CD4-positive, CD25-positive, alpha-beta regulatory T cell (primary cell): ENCODE measurements around the gene TOMM34. TPM values are rescaled to one million over a fixed set of nuclear protein-coding genes. Genes with fewer than 3 reads are reported as not detected.
A peak's percentile ranks its signal among the peaks of the same experiment; 100 is the strongest.

Experiments used
- ATAC-seq, 2 donors: fragments of 150-1000 bp; cut with Tn5 transposase; one replicate each; pipeline ENCODE4 v1.10.0; 2021; ENCODE audit warnings: low read depth in 2 of 2, moderate number of reproducible peaks in 2 of 2, moderate library complexity in 1 of 2
- DNase-seq, 3 donors: peaks; one replicate each; pipeline versions ENCODE4 v3.0.0 to v3.0.0-alpha.2; 2012 to 2022; ENCODE audit warnings: mixed read lengths in 1 of 3
- H3K27ac ChIP-seq: one replicate; pipeline ENCODE4 v1.7.0; 2013; ENCODE audit warnings: mild to moderate bottlenecking, low read length; ENCODE audit not compliant: insufficient read depth, poor library complexity, severe bottlenecking
- H3K27me3 ChIP-seq: one replicate; pipeline ENCODE4 v1.7.0; 2013; ENCODE audit warnings: low read length; ENCODE audit not compliant: control insufficient read depth, insufficient read depth
- H3K36me3 ChIP-seq: one replicate; pipeline ENCODE4 v1.7.0; 2013; ENCODE audit warnings: mild to moderate bottlenecking, low read length, moderate library complexity; ENCODE audit not compliant: control insufficient read depth, insufficient read depth
- H3K4me1 ChIP-seq: 2 replicates; pipeline ENCODE4 v1.7.0; 2013; ENCODE audit warnings: mild to moderate bottlenecking, low read length; ENCODE audit not compliant: insufficient read depth, control insufficient read depth, poor library complexity, severe bottlenecking
- H3K4me3 ChIP-seq: one replicate; pipeline ENCODE4 v1.7.0; 2013; ENCODE audit warnings: low read depth, mild to moderate bottlenecking, low read length, moderate library complexity
- H3K9me3 ChIP-seq, 2 experiments: 1 replicate in 1 of 2; 2 replicates in 1 of 2; pipeline ENCODE4 v1.7.0; 2013; ENCODE audit warnings: low read length in 2 of 2, mild to moderate bottlenecking in 1 of 2, moderate library complexity in 1 of 2; ENCODE audit not compliant: control insufficient read depth in 2 of 2
- H3K27ac Mint-ChIP-seq, 3 donors: one replicate each; pipeline ENCODE4 v1.8.0; 2020 to 2022; ENCODE audit warnings: mild to moderate bottlenecking in 3 of 3, mixed read lengths in 3 of 3, moderate library complexity in 2 of 3
- H3K27me3 Mint-ChIP-seq: one replicate; pipeline ENCODE4 v1.8.0; 2022; ENCODE audit warnings: mild to moderate bottlenecking, mixed read lengths
- H3K36me3 Mint-ChIP-seq: one replicate; pipeline ENCODE4 v1.8.0; 2020; ENCODE audit warnings: mixed read lengths
- H3K4me1 Mint-ChIP-seq, 4 donors: one replicate each; pipeline ENCODE4 v1.8.0; 2020 to 2022; ENCODE audit warnings: mixed read lengths in 4 of 4, mild to moderate bottlenecking in 1 of 4
- H3K4me3 Mint-ChIP-seq, 4 donors: one replicate each; pipeline ENCODE4 v1.8.0; 2020 to 2022; ENCODE audit warnings: mild to moderate bottlenecking in 4 of 4, mixed read lengths in 4 of 4, moderate library complexity in 3 of 4
- H3K9me3 Mint-ChIP-seq, 7 donors: one replicate each; pipeline ENCODE4 v1.8.0; 2020 to 2022; ENCODE audit warnings: mixed read lengths in 7 of 7, mild to moderate bottlenecking in 3 of 7, moderate library complexity in 2 of 7
- polyA plus RNA-seq, 4 donors: library from polyadenylated mRNA; unstranded; fragments of 300-500 nt; fragmentation: Illumina TruSeq; gene quantifications; one replicate each; pipeline ENCODE4 v1.2.3, GENCODE V29; 2021
- total RNA-seq: library from RNA; stranded (reverse); gene quantifications from one replicate; pipeline ENCODE4 v1.2.3, GENCODE V29; 2022

Gene TOMM34
- total and polyA plus RNA-seq, 5 donors from 2014 or later, result 10.7 to 24.2 (median 22.1) TPM

DNA sequence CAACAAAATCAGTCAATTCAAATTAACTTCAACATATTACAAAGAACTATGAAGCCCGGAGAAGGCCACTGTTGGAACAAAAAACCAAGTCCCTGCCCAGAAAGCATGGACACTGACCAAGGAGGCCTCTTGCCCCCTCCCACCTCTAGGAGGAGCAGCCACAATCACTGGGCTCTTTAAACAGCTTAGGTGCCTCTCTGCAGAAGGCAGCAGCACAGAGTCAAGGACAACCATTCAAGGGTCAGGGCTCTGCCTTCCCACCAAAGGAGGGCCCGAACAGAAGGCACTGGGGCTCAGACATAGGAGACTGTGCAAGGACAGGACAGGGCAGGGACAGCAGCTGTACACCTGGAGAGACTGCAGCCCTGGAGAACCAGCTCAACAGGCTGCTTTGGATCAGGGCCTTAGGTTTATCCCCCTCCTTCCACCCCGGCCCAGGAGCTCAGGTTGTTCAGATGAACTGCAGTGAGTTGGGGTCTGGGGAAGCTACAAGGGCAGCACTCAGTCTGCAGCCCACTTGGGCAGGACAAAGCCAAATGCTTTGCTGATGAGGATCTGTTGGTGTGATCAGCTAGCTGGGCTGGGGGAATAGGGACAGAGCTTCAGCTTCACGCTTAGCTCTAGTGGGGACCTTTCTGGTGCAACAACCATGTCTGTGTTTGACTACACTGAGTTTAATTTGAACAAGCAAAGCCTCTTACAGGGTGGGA, 17.8 kb downstream of the TOMM34 start:
- H3K9me3 Mint-ChIP-seq, result no peaks in the 10 kb centered on the region
- peaks cover 70% of the 10 kb centered on the region for H3K36me3 ChIP-seq

GRCh38 chr20:44941120-44941691, 19.0 kb downstream of the TOMM34 start:
- DNase-seq, result no peak
- Mint-ChIP-seq H3K4me1 (peaks cover 0 to 9% (median 3%) of the 10 kb centered on the region in 4 donors), H3K4me3 (no peak overlapping the region), H3K27me3 (no peaks in the 10 kb centered on the region), H3K9me3 (no peaks in the 10 kb centered on the region), H3K36me3 (peaks cover 62% of the 10 kb centered on the region), H3K27ac (peak overlapping the region in 2 of 3 donors; percentile 16 to 39)
- Histone ChIP-seq H3K4me1 (no peaks in the 10 kb centered on the region), H3K27me3 (no peaks in the 10 kb centered on the region), H3K4me3 (no peak overlapping the region), H3K36me3 (peaks cover 71% of the 10 kb centered on the region), H3K27ac (no peak overlapping the region), H3K9me3 (no peaks in the 10 kb centered on the region)
- ATAC-seq, result no peak

More for the DNA sequence above, 17.8 kb downstream of the TOMM34 start:
- Histone ChIP-seq H3K27me3 (no peaks in the 10 kb centered on the region), H3K9me3 (no peaks in the 10 kb centered on the region), H3K27ac (no peak overlapping the region), H3K4me3 (no peak overlapping the region), H3K4me1 (no peaks in the 10 kb centered on the region)
- DNase-seq, result no peak
- Mint-ChIP-seq H3K4me3 (no peak overlapping the region), H3K4me1 (peaks cover 0 to 16% (median 7%) of the 10 kb centered on the region in 4 donors), H3K36me3 (peaks cover 63% of the 10 kb centered on the region), H3K27ac (peak overlapping the region in 2 of 3 donors; percentile 34 to 40), H3K27me3 (no peaks in the 10 kb centered on the region)
- no peak for ATAC-seq

DNA sequence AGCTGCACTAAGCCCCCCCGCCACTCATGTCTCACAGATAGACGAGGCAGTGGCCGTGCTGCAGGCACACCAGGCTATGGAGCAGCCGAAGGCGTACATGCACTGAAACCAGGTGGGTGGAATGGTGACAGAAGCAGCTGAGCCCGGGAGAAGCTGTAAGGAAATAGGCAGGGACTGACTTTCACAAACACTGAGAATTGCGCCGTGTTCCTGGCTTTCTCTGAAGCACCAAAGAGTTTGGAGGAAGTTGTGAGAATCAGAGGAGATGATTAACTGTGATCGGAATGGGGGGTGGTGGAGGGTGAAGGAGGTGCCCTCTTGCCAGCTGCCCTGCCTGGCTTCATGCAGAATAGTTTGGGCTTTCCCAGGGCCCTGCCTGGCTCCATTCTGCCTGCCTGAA, 21.6 kb downstream of the TOMM34 start:
- Histone ChIP-seq H3K4me3 (no peak overlapping the region), H3K27ac (no peak overlapping the region), H3K36me3 (peaks cover 55% of the 10 kb centered on the region), H3K4me1 (no peaks in the 10 kb centered on the region), H3K9me3 (no peaks in the 10 kb centered on the region), H3K27me3 (no peaks in the 10 kb centered on the region)
- H3K4me1 Mint-ChIP-seq, result peaks cover 0 to 5% (median 2%) of the 10 kb centered on the region in 4 donors
- DNase-seq, result no peak
- H3K36me3 Mint-ChIP-seq, result peaks cover 53% of the 10 kb centered on the region
- ATAC-seq, result no peak
- peak overlapping the region in 2 of 3 donors; percentile 9 to 97 for H3K27ac Mint-ChIP-seq
- no peaks in the 10 kb centered on the region for H3K9me3 Mint-ChIP-seq
- H3K4me3 Mint-ChIP-seq, result no peak overlapping the region
- H3K27me3 Mint-ChIP-seq, result no peaks in the 10 kb centered on the region

GRCh38 chr20:44936510-44936909, 23.7 kb downstream of the TOMM34 start:
- Histone ChIP-seq H3K9me3 (no peaks in the 10 kb centered on the region), H3K36me3 (peaks cover 43% of the 10 kb centered on the region), H3K4me3 (no peak overlapping the region), H3K27ac (no peak overlapping the region), H3K4me1 (no peaks in the 10 kb centered on the region), H3K27me3 (no peaks in the 10 kb centered on the region)
- H3K27ac Mint-ChIP-seq, result peak overlapping the region in 1 of 3 donors; percentile 39
- H3K4me3 Mint-ChIP-seq, result no peak overlapping the region
- ATAC-seq (no peak), DNase-seq (no peak)
- H3K27me3 Mint-ChIP-seq, result no peaks in the 10 kb centered on the region
- H3K4me1 Mint-ChIP-seq, result peaks cover 0 to 5% (median under 1%) of the 10 kb centered on the region in 4 donors
- H3K36me3 Mint-ChIP-seq, result peaks cover 44% of the 10 kb centered on the region
- H3K9me3 Mint-ChIP-seq, result no peaks in the 10 kb centered on the region

DNA sequence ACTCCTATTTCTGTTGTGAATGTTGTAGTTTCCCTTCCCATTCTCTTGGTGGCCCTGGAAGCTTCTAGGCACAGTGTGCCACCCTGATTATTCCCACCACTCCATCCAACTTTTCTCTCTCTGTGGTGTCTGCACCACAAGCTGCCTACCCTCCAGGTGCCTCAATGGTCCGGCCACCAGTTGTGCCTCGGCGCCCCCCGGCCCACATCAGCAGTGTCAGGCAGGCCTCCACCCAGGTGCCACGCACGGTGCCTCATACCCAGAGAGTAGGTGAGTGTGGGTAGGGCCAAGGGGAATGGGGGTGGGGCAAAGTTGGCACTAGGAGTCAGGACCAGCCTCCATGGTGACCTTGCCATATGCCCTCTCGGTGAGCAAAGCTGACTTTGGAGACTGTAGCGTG, 27.3 kb downstream of the TOMM34 start:
- no peaks in the 10 kb centered on the region for H3K9me3 Mint-ChIP-seq
- peaks cover 21% of the 10 kb centered on the region for H3K36me3 ChIP-seq
- H3K27me3 Mint-ChIP-seq, result no peaks in the 10 kb centered on the region
- H3K36me3 Mint-ChIP-seq, result peaks cover 27% of the 10 kb centered on the region
- no peaks in the 10 kb centered on the region for H3K4me1 ChIP-seq
- H3K27me3 ChIP-seq, result no peaks in the 10 kb centered on the region
- H3K9me3 ChIP-seq, result no peaks in the 10 kb centered on the region
- DNase-seq, result no peak
- no peak overlapping the region for H3K27ac ChIP-seq
- peaks cover 0 to 5% (median 0%) of the 10 kb centered on the region in 4 donors for H3K4me1 Mint-ChIP-seq
- no peak overlapping the region for H3K4me3 Mint-ChIP-seq
- H3K27ac Mint-ChIP-seq, result no peak overlapping the region
- no peak for ATAC-seq
- H3K4me3 ChIP-seq, result no peak overlapping the region

- ATAC-seq, result no peak
These were observed 28.3 kb downstream of the TOMM34 start for GRCh38 chr20:44931911-44932310.

GRCh38 chr20:44930517-44931168, 29.6 kb downstream of the TOMM34 start:
- ATAC-seq (no peak), DNase-seq (no peak)
- Histone ChIP-seq H3K27me3 (no peaks in the 10 kb centered on the region), H3K36me3 (peaks cover 12% of the 10 kb centered on the region), H3K27ac (no peak overlapping the region), H3K9me3 (no peaks in the 10 kb centered on the region), H3K4me1 (no peaks in the 10 kb centered on the region), H3K4me3 (no peak overlapping the region)
- Mint-ChIP-seq H3K27me3 (no peaks in the 10 kb centered on the region), H3K27ac (no peak overlapping the region), H3K4me3 (no peak overlapping the region), H3K4me1 (peaks cover 0 to 5% (median 0%) of the 10 kb centered on the region in 4 donors), H3K9me3 (no peaks in the 10 kb centered on the region), H3K36me3 (peaks cover 16% of the 10 kb centered on the region)

More at GRCh38 chr20:44931911-44932310, 28.3 kb downstream of the TOMM34 start:
- H3K36me3 ChIP-seq, result peaks cover 17% of the 10 kb centered on the region
- Mint-ChIP-seq H3K4me1 (peaks cover 0 to 5% (median 0%) of the 10 kb centered on the region in 4 donors), H3K27ac (no peak overlapping the region), H3K4me3 (no peak overlapping the region), H3K27me3 (no peaks in the 10 kb centered on the region), H3K9me3 (no peaks in the 10 kb centered on the region), H3K36me3 (peaks cover 17% of the 10 kb centered on the region)
- H3K4me3 ChIP-seq, result no peak overlapping the region
- DNase-seq, result no peak
- no peak overlapping the region for H3K27ac ChIP-seq
- H3K27me3 ChIP-seq, result no peaks in the 10 kb centered on the region
- no peaks in the 10 kb centered on the region for H3K9me3 ChIP-seq
- H3K4me1 ChIP-seq, result no peaks in the 10 kb centered on the region
